Spinal cord (tissue), 10 donors: ENCODE results near the gene SSU72. TPM values are rescaled to one million over a fixed set of nuclear protein-coding genes. Genes with fewer than 3 reads are reported as not detected.

Source experiments
- DNase-seq, 6 donors: peaks; one replicate each; pipeline versions ENCODE4 v3.0.0 to v3.0.0-alpha.2; 2013 to 2015; ENCODE audit warnings: low spot score in 6 of 6, low read depth in 4 of 6
- H3K27ac ChIP-seq: one replicate; pipeline ENCODE4 v1.5.1; 2013; ENCODE audit warnings: low read depth, low read length, control low read depth
- H3K27me3 ChIP-seq: one replicate; pipeline ENCODE4 v1.6.1; 2013; ENCODE audit warnings: low read length; ENCODE audit not compliant: control insufficient read depth, insufficient read depth
- H3K36me3 ChIP-seq: one replicate; pipeline ENCODE4 v1.6.1; 2013; ENCODE audit warnings: low read length; ENCODE audit not compliant: control insufficient read depth, insufficient read depth
- H3K4me1 ChIP-seq: one replicate; pipeline ENCODE4 v1.6.1; 2013; ENCODE audit warnings: low read length; ENCODE audit not compliant: control insufficient read depth, insufficient read depth
- H3K4me3 ChIP-seq: one replicate; pipeline ENCODE4 v1.5.1; 2013; ENCODE audit warnings: low read depth, low read length, control low read depth
- H3K9me3 ChIP-seq: one replicate; pipeline ENCODE4 v1.6.1; 2013; ENCODE audit warnings: low read length; ENCODE audit not compliant: control insufficient read depth, insufficient read depth
- WGBS: methylation state at CpG from one replicate; pipeline ENCODE4 v1.1.5; 2013; ENCODE audit warnings: missing lambda C conversion rate; ENCODE audit not compliant: insufficient coverage; 5-methylcytosine and 5-hydroxymethylcytosine counted together
- long read RNA-seq, 4 donors: transcript quantifications; one replicate each; lab custom pipeline, GENCODE V29; 2026
- polyA plus RNA-seq, 2 donors: library from polyadenylated mRNA; unstranded; fragments of 120-200 nt; gene quantifications; one replicate each; pipeline ENCODE4 v1.2.1, GENCODE V29; 2013; ENCODE audit not compliant: insufficient read length in 2 of 2
- total RNA-seq, 2 donors: library from RNA; depleted of rRNA in 1 of 2; stranded (reverse); fragments of 120-200 nt in 1 of 2; fragments of >200 nt in 1 of 2; gene quantifications; one replicate each; pipeline versions ENCODE4 v1.2.3 to v1.2.4, GENCODE V29; 2013 to 2014
- donor health status: healthy.

SSU72 gene
- total RNA-seq, result 10 to 100 TPM; 42.1 to 54.3 TPM
- 100 to 1,000 TPM; 112 to 121 TPM for polyA plus RNA-seq
- long read RNA-seq, donor 1, full-length matches to known transcripts, result 95 of 95 reads
- long read RNA-seq, donor 1, partial matches to known transcripts, result 0 of 95 reads
- long read RNA-seq, donor 1, other reads (novel, unspliced or antisense), result 0 of 95 reads
- long read RNA-seq, donor 2, full-length matches to known transcripts, result 30 of 30 reads
- long read RNA-seq, donor 2, partial matches to known transcripts, result 0 of 30 reads
- long read RNA-seq, donor 2, other reads (novel, unspliced or antisense), result 0 of 30 reads
- long read RNA-seq, donor 3, full-length matches to known transcripts, result 47 of 47 reads
- long read RNA-seq, donor 3, partial matches to known transcripts, result 0 of 47 reads
- long read RNA-seq, donor 3, other reads (novel, unspliced or antisense), result 0 of 47 reads
- long read RNA-seq, donor 4, full-length matches to known transcripts, result 61 of 61 reads
- long read RNA-seq, donor 4, partial matches to known transcripts, result 0 of 61 reads
- long read RNA-seq, donor 4, other reads (novel, unspliced or antisense), result 0 of 61 reads

- peaks cover 23% of the 10 kb centered on the region for H3K36me3 ChIP-seq
Observed at GRCh38 chr1:1574721-1575537, at the start of gene SSU72. TSS of gene SSU72 (minus strand) at chr1:1574863. CDS start at chr1:1574557, 306 bp downstream.

DNA sequence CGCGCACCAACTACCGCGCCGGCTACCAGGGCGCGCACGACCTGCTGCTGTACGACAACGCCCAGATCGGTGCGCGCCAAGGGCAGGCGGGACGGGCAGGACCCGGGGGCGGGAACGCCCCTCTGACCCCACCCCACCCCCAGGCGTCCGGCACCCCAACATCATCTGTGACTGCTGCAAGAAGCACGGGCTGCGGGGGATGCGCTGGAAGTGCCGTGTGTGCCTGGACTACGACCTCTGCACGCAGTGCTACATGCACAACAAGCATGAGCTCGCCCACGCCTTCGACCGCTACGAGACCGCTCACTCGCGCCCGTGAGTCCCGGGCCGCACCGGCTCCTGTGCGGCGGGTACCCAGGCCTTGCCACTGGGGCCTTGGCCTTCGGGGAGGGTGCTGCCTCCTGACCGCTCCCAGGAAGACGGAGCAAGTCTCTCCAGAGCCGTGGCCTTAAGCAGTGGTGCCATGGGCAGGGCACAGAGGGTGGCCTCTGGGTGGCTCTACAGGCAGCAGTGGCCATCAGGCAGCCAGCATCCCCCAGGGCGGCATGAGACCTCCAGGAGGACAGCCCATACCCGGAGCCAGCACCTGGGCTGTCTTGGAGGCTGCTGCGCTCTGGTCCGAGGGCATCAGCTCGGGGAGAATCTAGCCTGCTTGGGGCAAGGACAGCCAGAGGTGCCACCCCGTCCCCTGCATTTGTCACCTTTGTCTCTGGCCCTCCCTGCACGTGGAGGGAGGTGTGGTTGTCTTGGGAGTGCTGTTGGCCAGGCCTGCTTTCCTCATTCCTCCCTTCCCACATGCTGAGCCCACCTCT, 49.2 kb upstream of the SSU72 start:
- Histone ChIP-seq H3K27ac (no peak overlapping the region), H3K4me3 (no peak overlapping the region), H3K27me3 (no peaks in the 10 kb centered on the region), H3K9me3 (no peaks in the 10 kb centered on the region), H3K36me3 (peaks cover 100% of the 10 kb centered on the region), H3K4me1 (no peaks in the 10 kb centered on the region)
- 98% methylated on average over 49 of the region's 51 CpGs for WGBS
- DNase-seq, result no peak

More at GRCh38 chr1:1574721-1575537, at the start of gene SSU72:
- under 1% methylated on average over 87 of the region's 87 CpGs for WGBS
- Histone ChIP-seq H3K4me1 (peaks cover 21% of the 10 kb centered on the region), H3K4me3 (peak within 1 kb of the TSS; percentile 81), H3K27ac (peak within 1 kb of the TSS; percentile 92), H3K9me3 (no peaks in the 10 kb centered on the region), H3K27me3 (peaks cover 4% of the 10 kb centered on the region)
- DNase-seq, result peak; percentile 79 to 97 (median 89)

- DNase-seq, result no peak
Observed at GRCh38 chr1:1623181-1623630, 48.5 kb upstream of the SSU72 start.

GRCh38 chr1:1622788-1623094, 48.1 kb upstream of the SSU72 start:
- Histone ChIP-seq H3K4me1 (peaks cover 4% of the 10 kb centered on the region), H3K27me3 (no peaks in the 10 kb centered on the region), H3K36me3 (peaks cover 100% of the 10 kb centered on the region), H3K27ac (no peak overlapping the region), H3K9me3 (no peaks in the 10 kb centered on the region), H3K4me3 (no peak overlapping the region)
- WGBS, result 95% methylated on average over 14 of the region's 17 CpGs
- DNase-seq, result no peak

More at GRCh38 chr1:1623181-1623630, 48.5 kb upstream of the SSU72 start:
- peaks cover 100% of the 10 kb centered on the region for H3K36me3 ChIP-seq
- no peaks in the 10 kb centered on the region for H3K9me3 ChIP-seq
- H3K27me3 ChIP-seq, result no peaks in the 10 kb centered on the region
- no peak overlapping the region for H3K4me3 ChIP-seq
- WGBS, result 95% methylated on average over 33 of the region's 33 CpGs
- H3K27ac ChIP-seq, result no peak overlapping the region
- no peaks in the 10 kb centered on the region for H3K4me1 ChIP-seq

DNA sequence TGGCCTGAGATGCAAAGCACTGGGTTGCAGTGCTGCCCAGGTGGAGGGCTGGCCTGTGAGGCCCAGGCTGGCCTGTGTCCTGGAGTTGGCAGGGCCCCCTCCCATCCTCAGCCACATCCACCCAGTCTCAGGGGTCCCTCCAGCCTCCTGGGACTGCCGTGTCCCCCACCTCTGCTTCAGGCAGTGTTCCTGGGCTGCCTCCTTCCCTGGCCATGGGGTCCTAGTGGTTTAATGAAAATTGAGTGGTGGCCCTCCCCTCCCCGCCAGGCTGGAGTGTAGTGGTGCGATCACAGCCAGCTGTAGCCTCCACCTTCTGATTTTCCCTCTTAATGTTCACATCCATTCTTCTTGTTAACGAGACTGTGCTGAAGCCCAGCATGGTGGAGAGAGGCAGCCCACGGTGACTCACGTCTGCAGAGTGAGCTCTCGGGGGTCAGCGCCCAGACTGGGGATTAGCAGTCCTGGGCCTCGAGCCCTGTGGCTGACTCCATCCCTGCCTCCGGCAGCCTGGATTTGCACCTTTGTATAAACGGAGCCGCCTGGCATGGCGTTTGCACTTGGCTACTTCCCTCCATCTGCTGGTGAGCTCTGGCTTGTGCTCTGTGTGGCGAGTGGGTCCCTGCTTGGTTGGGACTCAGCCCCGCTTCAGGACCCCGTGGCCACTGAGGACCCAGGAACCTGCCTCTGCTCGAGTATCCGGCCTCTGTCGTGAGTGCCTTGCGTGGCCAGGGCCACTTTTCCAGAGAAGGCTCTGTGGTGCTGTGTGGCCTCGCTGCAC, 47.5 kb upstream of the SSU72 start:
- DNase-seq, result no peak
- Histone ChIP-seq H3K27me3 (no peaks in the 10 kb centered on the region), H3K4me3 (no peak overlapping the region), H3K9me3 (no peaks in the 10 kb centered on the region), H3K36me3 (peaks cover 99% of the 10 kb centered on the region), H3K4me1 (peaks cover 8% of the 10 kb centered on the region), H3K27ac (no peak overlapping the region)
- 76% methylated on average over 18 of the region's 21 CpGs for WGBS

DNA sequence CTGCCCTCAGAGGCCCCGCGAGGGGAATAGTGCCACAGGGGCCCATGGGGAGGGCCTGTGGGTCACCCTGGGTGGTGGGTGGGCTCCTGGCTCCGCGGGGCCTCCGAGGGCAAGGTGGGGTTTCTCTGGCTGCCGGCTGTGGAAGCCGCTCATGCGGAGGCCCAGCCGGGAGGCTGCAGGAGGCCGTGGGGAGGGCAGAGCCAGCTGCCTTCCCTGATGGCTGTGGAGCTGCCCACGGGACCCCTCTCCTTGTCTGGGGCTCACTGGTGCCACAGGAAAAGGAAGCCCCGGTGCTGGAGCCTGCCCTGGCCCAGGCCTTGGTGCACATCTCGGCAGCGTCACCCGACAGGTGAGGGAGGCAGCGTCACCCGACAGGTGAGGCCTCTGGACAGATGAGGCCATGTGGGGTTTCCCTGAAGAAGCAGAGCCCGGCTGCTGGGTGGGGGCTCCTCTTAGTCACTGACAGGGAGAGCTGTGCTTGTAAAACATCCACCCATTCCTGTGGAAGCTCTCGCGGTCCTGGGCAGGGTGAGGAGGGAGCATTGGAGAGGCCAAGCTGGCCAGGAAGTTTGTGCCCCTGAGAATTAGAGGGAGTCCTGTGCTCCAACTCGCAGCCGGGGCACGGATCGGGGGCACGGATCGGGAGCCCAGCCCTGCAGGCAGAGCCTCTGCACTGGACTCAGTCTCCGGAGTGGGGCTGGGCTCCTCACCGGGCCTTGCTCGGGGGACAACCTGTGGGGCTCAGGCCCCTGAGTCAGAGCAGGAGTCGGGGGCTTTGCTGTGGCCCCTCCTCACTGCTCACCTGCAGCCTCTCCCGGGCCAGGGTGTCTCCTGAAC, 46.7 kb upstream of the SSU72 start:
- Histone ChIP-seq H3K27ac (no peak overlapping the region), H3K27me3 (no peaks in the 10 kb centered on the region), H3K4me3 (no peak overlapping the region), H3K36me3 (peaks cover 99% of the 10 kb centered on the region), H3K4me1 (peaks cover 16% of the 10 kb centered on the region), H3K9me3 (no peaks in the 10 kb centered on the region)
- 92% methylated on average over 31 of the region's 31 CpGs for WGBS
- no peak for DNase-seq

DNA sequence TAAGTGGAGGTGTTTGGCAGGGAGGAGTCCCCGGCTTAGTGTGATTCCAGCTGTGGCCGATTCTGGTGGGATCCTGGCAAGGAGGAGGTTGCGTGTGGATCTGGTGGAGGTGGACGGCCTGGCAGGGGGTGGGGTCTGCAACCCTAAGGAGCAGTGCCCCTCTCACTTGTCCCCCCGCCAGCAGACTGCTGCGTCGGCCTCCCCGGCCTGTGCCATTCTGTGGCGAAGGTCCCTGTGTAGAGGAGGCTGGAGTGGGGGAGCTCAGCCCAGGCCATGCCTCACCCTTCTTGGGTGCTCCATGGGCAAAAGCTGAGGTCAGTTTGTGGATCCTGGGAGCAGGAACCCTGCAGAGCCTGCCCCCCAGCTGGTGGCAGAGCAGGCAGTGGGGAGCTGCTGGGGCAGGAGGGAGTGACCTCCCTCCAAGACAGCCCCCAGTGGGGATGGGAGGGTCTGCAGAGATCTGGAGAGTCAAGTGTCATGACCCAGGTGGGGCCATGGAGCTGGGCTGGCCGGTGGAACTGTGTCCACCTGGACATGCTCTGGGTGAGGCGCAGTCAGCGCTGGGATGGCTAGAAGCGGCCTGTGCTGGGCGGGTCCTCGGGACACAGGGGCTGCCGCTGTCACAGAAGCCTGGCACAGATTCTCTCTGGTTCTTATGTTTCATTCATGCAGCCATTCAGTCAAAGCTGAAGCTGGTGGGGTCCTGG, 45.9 kb upstream of the SSU72 start:
- Histone ChIP-seq H3K27me3 (no peaks in the 10 kb centered on the region), H3K9me3 (no peaks in the 10 kb centered on the region), H3K4me1 (peaks cover 18% of the 10 kb centered on the region), H3K36me3 (peaks cover 92% of the 10 kb centered on the region), H3K4me3 (no peak overlapping the region), H3K27ac (no peak overlapping the region)
- no peak for DNase-seq
- WGBS, result 93% methylated on average over 16 of the region's 16 CpGs

- Histone ChIP-seq H3K27ac (no peak overlapping the region), H3K4me3 (no peak overlapping the region), H3K9me3 (no peaks in the 10 kb centered on the region), H3K27me3 (no peaks in the 10 kb centered on the region), H3K4me1 (peaks cover 19% of the 10 kb centered on the region), H3K36me3 (peaks cover 85% of the 10 kb centered on the region)
- 79% methylated on average over 14 of the region's 14 CpGs for whole genome bisulfite sequencing
- no peak for DNase-seq
Observed at GRCh38 chr1:1619917-1620361, 45.3 kb upstream of the SSU72 start.
